Measurements from ENCODE around the gene OSBPL9.

DNA sequence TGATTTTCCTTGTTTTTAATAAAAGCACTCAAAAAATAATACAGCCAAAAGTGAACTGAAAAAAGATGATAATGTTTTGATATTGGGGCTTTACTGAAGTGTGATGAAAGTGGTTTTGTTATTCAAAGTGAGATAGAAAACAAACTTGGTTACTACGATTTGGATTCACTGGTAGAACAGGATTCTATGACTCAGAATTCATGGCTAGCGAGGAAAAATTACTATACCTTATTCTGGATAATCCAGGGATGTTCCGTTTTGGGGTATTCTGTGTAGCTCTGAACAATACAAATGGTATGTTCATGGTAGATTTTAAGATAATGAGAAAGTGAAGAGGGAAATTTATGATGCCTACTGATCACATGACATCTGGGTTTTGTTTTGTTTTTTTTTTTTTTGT, 144.0 kb downstream of the OSBPL9 start:
- no peak for TF ChIP-seq TAF1 (IDR thresholded peaks at IDR 0.05; ENCODE audit: borderline replicate concordance, low read depth, low read length)
- no peak for TF ChIP-seq POLR2A (IDR thresholded peaks at IDR 0.05; ENCODE audit: low read depth, low read length)

Measured in GM12892 (cell line).